Measurements from ENCODE around the gene RAPGEF6.
"Not testable (repeated sequence)": the region's sequence is repeated elsewhere in the genome, so short reads cannot be mapped to it uniquely, and the experiment has no call there.

The RAPGEF6 gene

DNA sequence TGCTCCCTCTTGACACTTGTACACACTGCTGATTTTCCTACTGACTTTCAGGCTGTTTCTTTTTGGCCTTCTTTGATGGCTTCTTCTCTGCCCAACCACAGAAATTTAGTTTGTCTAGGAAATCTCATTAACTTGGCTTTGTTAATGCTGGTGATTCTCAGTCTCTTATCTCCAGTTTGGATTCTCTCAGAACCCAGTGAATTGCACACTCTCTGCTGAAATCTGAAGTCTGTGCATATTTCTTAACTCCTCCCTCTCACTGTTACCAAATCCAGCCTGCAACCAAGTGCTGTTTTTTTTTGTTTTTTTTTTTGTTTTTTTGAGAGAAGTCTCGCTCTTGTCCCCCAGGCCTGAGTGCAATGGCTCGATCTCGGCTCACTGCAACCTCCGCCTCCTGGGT, 254.0 kb downstream of the RAPGEF6 start:
- DNase-seq = no peak

DNA sequence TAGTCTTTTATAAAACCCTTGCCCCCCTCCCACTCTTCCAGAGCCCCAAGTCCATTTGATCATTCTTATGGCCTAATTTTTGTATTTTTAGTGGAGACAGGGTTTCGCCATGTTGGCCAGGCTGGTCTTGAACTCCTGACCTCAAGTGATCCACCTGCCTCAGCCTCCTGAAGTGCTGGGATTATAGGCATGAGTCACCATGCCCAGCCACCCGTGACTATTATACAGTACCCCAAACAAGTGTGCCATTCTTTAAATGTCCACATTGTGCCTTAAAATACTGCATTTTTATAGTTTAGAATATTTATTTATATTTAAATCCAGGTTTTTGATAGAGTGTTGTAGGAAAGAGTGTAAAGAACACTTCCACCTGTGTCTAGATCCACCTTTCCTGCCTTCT, 254.8 kb downstream of the RAPGEF6 start:
- not testable (repeated sequence) for DNase-seq

GRCh38 chr5:131379723-131380122, 255.3 kb downstream of the RAPGEF6 start:
- no peak for DNase-seq

GRCh38 chr5:131378721-131379541, 256.1 kb downstream of the RAPGEF6 start:
- no peak for DNase-seq

GRCh38 chr5:131377785-131378325, 257.2 kb downstream of the RAPGEF6 start:
- no peak for DNase-seq

GRCh38 chr5:131377346-131377745, 257.7 kb downstream of the RAPGEF6 start:
- DNase-seq = no peak

DNA sequence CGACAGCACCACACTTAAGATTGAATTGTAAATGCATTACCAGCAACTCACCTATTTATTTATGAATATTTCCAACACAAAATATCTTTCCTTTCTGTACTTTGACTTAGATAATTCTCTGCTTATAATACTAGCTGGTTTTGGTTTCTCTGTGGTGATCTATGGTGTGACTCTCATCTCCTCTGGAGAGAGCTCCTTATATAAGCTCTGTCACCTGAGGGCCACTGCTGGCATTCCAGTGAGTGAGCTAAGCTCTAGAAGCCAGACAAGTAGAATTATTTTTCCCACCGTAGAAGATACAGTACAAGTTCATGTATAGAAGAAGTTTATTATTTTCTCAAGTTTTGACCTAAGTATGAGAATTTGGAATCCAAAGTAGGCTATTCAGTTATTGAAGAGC, 259.7 kb downstream of the RAPGEF6 start:
- no peak for DNase-seq
